HG03045 (cell line): ENCODE measurements around the gene SIK2.

Source experiments
- ATAC-seq: cut with Tn5 transposase; IDR thresholded peaks from one replicate; pipeline ENCODE4 v1.9.1; 2021; ENCODE audit warnings: mild to moderate bottlenecking, moderate library complexity; ENCODE audit not compliant: unreplicated experiment

Gene SIK2

DNA sequence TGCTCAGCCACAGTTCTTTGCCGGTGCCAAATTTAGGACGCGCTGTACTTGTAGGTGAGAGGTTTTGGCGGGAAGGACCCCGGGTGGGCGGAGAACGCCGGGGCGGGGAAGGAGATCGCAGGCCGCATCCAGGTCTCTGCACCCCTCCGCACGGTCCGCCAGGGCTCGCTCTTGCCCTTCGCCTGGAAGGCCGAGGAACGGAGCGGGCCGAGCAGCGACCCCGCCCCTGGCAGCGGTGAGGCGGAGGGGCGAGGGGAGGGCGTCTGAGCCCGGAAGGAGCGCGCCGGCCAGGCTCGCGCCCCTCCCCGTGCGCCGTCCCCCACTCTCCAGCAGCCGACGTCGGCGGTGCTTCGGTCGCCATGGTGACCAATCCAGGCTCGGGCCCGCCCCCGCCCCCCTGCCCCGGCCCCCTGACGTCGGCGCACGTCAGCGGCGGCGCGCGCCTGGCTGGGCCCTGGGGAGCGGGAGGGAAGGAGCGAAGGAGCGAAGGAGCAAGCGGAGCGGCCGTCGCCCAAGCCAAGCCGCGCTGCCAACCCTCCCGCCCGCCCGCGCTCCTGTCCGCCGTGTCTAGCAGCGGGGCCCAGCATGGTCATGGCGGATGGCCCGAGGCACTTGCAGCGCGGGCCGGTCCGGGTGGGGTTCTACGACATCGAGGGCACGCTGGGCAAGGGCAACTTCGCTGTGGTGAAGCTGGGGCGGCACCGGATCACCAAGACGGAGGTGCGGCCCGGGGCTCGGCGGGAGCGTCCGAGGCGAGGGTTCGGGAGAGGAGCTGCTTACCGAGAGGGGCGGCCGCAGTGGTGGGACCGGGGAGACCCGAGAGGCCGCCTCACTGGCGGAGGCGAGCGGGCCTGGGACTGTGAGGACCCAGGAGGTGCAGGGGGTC is at the start of gene SIK2:
TSS of gene SIK2 (plus strand) at position 471 of the 886 bp plus-strand sequence. CDS start at position 586, 115 bp downstream.
- ATAC-seq, result peak; percentile 91

DNA sequence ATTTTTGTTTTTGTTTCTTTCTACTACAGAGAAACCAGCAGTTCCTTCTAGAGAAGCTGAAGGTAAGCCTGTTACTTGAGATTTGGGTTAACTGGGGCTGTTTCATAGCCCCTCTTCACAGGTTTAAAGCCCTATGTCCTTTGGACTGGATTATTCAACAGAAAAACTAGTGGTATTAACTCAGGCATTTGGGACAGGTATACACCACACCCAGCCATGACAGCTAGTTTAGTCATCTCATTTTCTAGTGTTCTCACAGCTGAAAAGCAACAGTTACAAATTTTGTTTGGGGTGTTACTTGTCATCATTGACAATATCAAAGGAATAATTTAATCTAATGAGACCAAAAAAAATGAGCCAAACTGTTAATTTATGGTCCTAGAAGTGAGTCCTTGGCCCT is 47.7 kb upstream of the SIK2 start:
- no peak for ATAC-seq

DNA sequence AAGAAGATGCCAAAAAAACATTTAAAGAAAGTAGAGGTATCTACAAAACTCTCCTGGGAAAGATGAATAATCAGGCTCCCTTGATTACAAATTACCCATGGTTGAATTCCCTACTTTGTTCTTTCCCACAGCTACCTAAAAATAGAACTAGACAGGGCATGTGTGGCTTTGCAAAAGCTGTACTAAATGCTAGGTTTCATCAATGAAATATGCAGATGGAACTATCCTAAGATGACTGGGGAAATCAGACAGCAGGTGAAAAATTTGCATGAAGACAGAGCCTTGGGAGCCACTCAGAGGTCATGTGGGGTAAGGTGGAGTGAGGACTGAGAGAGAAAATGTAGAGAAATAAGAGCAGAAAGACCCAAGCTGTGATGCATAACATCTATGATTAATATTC is 47.0 kb upstream of the SIK2 start:
- no peak for ATAC-seq

DNA sequence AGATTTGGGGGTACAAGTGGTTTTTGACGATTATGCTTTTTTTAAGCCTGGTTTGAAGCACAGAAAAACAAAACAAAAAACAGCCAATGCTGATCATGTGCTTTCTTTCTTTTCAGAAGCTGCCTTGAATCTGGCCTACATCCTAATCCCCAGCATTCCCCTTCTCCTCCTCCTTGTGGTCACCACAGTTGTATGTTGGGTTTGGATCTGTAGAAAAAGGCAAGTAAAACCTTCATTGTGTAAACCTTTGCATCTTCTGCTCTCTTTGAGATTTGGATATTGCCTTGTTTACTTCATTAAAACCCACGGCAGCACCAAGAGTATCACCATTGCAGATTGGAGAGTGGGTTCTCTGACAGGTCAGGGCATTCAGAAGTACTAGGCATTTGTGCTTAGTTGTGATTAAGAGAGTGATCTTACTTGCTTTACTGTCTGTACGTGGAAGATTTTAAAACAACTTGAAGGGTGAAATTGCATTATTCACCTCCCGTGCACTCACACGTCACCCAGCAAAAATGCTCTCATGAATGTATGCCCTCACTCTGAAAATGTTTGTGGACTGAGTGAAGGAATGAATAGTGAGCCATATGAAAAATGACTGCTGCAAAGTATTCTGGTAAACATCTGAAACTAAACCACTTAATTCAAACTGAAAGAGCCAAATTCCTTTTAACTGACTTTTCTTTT is 44.7 kb upstream of the SIK2 start:
- ATAC-seq, result no peak

DNA sequence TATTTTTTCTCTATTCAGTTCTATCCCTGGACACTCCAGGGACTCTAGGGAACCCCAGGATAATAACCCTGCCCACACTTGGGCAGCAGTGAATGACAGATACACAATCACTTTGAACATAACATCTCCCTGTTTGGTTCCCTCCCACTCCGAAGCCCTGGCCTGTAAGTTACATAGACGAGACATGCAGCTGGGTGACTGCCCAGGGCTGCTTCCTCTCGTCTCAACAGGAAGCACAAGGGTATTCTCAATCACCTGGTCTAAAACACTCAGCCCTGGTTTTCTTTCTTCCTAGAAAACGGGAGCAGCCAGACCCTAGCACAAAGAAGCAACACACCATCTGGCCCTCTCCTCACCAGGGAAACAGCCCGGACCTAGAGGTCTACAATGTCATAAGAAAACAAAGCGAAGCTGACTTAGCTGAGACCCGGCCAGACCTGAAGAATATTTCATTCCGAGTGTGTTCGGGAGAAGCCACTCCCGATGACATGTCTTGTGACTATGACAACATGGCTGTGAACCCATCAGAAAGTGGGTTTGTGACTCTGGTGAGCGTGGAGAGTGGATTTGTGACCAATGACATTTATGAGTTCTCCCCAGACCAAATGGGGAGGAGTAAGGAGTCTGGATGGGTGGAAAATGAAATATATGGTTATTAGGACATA is 42.3 kb upstream of the SIK2 start:
- no peak for ATAC-seq

DNA sequence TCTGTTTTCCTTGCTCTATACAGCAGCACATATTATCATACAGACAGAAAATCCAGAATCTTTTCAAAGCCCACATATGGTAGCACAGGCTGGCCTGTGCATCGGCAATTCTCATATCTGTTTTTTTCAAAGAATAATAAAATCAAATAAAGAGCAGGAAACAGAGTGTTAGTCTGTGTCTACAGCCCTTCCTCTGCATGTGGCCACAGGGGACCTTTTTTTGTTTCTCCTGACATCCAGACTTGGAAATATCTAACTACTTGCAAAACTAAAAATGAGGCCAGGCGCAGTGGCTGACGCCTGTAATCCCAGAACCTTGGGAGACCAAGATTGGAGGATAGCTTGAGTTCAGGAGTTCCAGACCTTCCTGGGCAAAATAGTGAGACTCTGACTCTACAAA is 41.4 kb upstream of the SIK2 start:
- no peak for ATAC-seq

DNA sequence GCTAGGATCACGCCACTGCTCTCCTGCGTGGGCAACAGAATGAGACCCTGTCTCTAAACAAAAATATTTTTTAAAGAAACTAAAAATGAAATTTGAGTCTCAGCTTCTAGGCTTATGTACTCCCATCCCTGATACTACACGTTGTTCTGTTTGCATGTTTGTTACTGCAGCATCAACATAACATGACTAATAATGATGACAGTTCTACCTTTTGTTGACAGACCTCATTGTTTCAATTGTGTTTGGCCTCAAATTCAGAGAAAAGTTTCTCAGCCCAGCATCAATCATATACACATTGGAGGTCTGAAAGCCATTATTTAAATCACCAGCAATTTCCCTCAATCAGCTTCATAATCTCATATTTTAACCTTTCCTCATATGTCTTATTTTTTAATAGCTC is 40.9 kb upstream of the SIK2 start:
- ATAC-seq, result no peak

DNA sequence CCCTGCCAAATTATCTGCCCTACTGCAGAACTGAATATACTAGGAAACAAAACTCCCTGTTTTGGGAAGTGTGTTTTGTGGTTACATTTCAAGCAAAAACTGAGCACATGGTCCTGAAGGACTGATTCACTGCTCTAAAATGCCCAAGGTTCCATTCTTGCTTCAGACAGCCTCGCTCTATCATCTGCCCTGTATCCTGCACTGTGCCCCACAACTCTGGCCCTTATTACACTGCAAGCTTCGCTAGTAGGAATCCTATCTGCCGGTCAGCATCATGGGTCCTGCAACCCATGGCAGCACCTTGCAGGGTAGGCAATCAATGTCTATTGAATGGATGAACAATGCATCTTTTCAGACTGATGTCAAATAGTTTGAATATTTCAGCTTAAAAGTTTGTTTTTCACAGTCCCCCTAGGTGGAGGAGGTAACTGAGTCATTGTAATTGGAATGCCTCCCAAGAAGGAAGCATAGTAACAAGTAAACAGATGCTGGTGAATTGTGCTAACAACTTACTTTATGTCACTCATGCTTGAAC is 40.4 kb upstream of the SIK2 start:
- no peak for ATAC-seq

DNA sequence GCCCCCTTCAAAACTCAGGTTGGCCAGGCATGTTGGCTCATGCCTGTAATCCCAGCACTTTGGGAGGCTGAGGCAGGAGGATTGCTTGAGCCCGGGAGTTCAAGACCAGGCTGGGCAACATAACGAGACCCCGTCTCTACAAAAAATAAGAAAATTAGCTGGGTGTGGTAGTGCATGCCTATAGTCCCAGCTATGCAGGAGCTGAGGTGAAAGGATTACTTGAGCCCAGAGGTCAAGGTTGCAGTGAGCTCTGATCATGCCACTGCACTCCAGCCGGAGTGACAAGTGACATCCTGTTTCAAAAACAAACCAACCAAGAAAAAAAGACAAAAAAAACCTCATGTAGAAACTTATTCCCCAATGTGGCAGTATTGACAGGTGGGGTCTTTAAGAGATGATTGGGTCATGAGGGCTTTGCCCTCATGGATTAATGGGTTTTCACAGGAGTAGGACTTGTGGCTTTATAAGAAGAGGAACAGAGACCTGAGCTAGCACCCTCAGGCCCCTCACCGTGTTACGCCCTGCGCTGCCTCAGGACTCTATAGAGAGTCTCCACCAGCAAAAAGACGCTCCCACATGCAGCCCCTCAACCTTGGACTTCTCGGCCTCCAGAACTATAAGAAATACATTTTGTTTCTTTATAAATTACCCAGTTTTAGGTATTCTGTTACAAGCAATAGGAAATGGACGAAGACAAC is 39.4 kb upstream of the SIK2 start:
- ATAC-seq, result no peak

DNA sequence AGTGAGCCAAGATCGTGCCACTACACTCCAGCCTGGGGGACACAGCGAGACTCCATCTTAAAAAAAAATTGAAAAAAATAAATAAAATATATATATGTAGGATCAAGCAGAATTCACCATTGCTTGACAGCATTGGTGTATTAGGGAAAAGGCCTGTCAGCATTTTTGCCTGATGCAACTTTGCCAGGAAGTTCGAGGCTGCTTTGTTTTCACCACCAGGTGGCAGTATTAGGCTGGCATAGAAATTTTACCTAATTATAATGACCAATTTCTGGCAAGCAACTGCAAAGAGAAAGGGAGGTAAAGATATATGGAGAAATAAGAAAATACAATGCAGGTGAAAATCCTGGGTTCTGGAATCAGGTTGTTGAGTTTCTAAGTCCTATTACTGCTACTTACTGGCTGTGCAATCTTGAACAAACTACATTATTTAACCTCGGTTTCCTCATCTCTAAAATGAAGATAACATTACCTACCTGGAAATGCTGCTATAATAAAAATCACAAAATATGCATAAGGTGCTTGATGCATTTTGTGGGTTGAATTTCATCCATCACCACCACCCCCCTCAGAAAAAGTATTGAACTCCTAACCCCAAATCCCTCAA is 37.0 kb upstream of the SIK2 start:
- ATAC-seq, result no peak

DNA sequence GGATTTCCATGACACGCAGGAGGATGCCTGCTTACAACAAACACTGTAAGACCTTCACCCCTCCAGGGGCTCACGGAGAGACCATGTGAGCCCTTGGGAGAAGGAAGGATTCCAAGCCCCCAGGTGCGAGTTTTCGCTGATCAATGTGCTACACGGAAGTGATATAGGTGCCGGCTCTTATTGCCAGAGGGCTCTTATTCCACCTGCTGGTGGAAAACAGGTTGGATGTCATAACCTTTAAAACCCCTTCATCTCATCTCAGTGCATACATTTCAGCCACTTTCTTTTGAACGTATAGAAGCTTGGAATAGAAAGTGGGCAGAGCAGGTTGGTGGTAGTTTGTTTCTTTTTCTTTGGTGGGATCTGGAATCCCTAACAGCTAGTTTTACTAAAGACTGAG is 35.9 kb upstream of the SIK2 start:
- ATAC-seq, result no peak

DNA sequence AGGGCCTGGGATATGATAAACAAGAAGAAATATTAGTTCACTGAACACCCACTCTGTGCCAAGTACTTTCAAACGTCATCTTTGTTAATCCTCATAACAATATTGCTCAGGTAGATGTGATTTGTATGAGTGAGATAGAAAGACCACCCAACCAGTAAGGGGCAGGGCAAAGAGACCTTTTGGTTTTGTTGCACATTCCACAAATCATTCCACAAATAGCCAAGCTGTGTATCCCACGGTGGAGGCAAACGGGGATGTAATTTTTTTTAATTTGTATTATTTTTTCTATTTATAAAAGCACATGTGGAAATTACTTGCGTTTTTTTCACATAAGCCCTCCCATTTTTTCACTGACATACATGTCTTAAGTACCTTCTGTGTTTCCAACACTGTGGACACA is 32.8 kb upstream of the SIK2 start:
- no peak for ATAC-seq

DNA sequence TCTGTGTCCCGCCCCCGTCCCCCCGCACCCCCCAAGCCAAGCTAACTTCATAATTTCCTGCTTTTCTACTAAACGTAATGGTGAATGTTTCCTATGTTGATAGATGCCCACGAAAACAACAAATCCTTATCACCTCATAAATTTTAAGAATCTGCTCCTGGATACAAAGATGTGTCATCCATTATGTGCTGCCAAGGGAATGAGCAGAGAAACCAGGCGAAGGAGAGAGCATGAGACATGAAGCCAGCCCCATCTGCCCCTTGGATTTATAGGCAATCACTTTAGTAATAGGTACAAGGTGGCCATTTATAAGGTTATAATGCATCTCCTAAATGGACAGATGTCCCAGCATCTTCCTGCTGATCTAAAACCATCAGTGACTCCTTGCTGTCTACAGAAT is 31.5 kb upstream of the SIK2 start:
- ATAC-seq, result no peak

DNA sequence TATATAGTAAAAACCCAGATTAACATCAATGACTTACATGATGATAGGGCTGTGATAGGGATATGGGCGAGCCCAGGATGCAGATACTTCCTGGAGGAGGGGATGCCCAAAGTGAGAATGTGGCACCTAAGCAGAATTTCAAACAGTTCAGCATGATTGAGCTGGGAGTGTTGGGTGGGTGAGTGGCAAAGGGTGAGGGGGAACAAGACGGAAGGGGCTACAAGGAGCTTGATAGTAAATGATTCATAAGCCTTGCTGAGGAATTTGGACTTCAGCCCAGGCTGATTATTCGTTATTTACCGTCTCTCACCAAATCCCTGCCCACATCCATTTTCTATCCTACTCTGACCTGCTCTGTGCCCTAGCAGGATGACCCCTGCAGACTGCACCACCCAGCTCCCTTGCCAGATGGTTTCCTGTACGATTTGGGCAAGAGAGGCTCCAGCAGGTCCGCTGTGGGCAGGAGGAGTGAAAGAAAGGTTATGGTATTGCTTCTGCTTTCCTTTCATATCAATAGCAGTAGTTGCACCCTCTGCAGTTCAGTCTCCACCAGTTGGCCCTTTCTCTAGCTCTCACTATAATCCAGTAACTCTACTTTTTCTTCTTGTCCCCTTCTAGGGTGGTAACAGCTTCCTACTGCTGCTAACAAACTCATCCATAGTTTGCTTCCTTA is 30.3 kb upstream of the SIK2 start:
- ATAC-seq, result no peak

DNA sequence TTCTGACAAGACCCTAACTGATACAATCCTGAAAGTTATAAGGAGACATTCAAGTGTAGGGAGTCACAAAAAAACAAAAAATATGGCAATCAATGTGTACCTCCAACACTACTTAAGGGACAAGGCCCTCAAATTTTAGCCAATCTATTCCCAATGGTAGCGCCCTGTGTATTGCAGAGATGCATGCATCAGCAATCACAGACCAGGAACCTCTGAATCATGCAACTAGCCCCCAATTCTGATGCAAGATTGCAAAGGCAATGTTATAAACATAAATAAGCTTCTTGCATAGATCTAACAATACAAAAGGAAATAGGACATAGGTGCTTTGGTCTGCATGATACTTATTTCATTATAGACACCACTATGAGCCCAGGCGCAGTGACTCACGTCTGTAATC is 29.7 kb upstream of the SIK2 start:
- ATAC-seq, result no peak

DNA sequence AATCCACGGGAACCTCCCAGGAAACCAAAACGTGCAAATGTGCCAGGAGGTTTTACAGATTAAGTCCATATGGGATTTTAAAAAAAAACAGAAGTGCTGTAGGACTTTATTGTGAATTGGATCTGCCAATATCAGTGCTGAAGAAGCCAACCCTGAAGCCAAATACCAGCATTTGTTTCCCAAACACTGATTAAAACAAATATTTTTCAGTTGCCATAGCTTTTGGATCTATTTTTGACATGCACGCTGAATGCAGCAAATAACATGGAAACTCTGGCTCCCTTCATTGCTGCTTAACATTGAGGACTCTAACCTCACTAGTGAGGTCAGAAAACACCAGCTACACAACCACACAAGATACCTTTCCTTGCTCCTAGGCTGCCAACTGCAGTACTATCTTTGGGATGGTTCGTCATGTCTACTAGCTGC is 28.4 kb upstream of the SIK2 start:
- ATAC-seq, result no peak

DNA sequence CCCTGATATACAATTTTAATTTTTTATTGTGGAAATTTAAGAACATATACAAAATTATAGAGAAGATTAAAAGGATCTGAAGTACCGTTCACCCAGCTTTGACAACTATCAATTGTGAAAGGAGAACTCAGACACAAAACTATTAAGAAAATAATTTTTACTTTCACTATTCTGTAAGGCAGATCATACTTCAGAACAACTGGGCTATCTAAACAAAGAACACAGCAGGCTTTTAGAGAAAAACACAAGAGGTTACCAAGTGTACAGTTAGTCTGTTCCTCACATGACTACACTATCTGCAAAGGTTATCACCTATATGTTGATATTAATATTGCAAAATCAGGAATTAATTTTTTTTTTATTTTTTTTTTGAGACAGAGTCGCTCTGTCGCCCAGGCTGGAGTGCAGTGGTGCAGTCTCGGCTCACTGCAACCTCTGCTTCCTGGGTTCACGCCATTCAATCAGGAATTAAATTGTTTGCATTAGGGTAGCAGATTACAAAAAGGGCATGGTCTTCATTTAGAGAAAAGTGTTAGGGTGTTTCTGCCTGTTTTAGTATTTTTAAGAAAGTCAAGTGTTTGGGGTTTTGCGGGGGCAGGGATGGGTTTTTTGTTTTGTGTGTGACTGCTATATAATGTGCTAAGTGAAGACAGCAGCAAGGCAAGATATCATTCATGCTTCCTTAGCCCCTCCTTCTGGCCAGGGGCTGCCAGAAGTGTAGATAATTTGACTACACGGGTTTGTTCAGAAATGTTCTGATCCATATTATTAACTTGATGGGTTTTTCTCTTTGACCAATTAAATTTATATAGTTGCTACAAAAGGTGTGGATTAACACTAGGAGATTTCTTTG is 27.6 kb upstream of the SIK2 start:
- ATAC-seq, result no peak

DNA sequence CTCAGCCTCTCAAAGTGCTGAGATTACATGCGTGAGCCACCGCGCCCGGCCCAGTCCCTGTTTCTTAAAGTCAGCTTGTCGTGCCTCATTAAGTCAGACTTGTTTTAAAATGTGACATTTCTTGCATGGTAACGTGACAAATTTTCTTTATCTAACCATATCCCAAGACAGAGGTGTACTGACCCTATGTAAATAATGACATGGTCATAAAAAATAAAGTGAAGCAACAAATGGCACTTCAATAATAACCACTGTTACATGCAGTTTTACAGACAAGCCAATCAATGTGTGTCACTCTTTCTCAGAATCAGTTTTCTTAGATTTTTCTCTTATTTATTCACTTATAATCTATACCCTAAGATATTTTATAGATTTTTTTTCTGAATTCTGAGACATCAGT is 26.5 kb upstream of the SIK2 start:
- no peak for ATAC-seq

DNA sequence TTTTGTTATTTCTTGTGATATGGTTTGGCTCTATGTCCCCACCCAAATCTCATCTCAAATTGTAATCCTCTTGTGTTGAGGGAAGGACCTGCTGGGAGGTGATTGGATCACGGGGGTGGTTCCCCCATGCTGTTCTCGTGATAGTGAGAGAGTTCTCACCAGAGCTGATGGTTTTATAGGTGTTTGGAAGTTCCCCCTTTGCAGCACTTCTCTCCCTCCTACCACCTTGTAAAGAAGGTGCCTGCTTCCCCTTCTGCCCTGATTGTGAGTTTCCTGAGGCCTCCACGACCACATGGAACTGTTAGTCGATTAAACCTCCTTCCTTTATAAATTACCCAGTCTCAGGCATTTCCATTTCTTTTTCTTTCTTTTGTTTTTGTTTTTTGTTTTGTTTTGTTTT is 24.4 kb upstream of the SIK2 start:
- ATAC-seq, result no peak
